Dermis microvascular lymphatic vessel endothelial cell (primary cell): ENCODE measurements around the gene CACNA1B. TPM values are rescaled to one million over a fixed set of nuclear protein-coding genes. Genes with fewer than 3 reads are reported as not detected.

ENCODE experiments used
- DNase-seq, 2 donors: peaks; one replicate each; pipeline versions ENCODE4 v3.0.0 to v3.0.0-alpha.2; 2010; ENCODE audit warnings: low read depth in 2 of 2
- total RNA-seq: library from RNA; depleted of rRNA; stranded (reverse); fragments of >200 nt; gene quantifications from 2 replicates; pipeline ENCODE4 v1.2.1, GENCODE V29; 2014

The CACNA1B gene
- total RNA-seq, 1 donor from 2014 or later = under 0.01 TPM

DNA sequence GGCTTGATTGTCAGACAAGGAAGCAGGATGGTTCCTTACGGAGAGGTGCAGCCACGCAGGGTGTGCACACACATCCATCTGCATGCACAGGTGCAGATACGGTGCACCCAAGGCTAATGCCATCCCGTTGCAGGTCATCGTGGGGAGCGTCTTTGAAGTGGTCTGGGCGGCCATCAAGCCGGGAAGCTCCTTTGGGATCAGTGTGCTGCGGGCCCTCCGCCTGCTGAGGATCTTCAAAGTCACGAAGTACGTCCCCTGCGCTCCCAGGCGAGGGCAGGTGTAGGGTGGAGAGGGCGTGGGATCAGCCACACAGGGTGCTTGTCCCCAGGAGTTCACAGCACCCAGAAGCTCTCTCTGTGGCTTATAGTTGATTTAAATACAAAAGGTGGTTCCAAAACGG is 106.4 kb downstream of the CACNA1B start:
- no peak for DNase-seq

DNA sequence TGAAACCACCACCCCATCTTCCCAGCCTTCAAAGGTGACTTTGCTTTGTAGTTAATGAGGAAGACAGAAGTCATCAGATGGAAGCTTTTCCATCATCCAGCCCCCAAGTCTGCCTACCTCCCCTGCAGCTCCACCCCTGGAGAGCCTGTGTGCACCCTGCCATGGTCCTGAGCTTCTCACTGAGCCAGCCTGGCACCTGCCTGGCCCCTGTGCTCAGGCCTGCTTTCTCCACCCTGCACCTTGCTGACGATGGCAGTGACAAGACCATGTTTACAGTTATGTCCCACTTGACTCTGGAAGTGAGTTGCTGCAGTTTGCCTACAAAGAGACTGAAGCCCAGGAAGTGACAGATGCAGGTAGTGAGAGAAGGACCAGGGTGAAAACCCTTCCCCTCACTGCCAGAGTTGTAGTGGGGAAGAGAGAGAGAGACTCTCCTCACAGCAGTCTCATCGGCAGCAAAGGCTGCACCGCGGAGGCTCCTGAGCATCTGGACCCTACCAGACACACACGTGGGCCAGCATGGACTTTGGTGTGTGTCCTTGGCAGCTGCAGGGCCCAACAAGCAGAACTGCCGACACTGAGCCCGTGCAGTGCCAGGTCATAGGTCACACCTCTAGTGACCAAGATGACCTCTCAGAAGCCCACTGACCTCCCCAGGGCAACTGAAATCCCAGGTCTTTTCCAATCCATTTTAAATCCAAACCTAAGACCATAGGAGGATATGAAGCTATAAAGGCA is 107.1 kb downstream of the CACNA1B start:
- no peak for DNase-seq

DNA sequence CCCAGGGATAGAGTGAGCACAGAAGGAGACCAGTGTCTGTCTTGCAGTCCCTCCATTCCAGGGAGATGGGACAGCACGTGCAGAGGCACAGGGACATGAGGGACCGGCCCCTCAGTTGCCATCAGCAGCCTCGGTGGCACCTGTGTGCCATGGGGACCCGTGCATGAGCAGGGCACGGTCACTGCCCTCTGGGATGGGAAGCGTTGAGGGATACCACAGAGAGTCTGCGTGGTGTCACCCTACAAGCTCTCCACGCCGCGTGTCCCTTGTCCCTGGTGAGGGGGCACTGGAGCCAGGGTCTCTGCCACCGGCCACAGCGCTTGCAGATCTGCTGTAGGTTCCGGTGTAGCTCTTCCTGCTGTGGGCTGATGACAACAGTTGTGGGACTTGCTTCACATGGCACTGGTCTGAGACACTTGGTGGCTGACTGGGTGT is 108.1 kb downstream of the CACNA1B start:
- DNase-seq = no peak

DNA sequence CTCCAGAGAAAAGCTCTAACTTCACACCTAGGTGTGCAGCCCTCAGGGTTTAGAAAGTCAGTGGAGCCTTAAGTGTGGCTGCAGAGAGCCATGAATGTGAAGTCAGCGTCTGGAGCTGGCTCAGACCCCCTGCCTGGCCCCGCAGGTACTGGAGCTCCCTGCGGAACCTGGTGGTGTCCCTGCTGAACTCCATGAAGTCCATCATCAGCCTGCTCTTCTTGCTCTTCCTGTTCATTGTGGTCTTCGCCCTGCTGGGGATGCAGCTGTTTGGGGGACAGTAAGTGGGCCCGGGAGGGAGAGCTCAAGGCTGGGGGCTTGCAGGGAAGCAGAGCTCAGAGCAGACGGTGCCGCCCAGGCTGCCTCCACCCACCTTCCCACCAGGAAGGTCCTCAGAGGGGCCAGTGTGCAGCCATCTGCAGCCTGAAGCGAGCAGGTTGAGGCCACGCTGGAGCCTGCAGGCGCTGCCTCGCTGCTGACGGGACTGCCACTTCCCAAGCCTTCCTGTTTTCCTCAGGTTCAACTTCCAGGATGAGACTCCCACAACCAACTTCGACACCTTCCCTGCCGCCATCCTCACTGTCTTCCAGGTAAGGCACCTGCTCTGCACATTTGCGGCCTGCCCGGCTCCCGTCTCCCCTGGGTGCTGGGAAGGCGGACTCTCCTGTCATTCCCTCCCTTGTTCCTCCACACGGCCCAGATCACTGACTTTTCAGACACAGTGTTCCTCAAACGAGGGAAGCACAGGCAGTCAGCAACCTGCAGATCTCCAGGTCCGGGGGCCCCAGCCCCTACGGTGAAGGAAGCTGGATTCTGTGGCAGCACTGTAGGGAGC is 108.9 kb downstream of the CACNA1B start:
- DNase-seq = no peak

DNA sequence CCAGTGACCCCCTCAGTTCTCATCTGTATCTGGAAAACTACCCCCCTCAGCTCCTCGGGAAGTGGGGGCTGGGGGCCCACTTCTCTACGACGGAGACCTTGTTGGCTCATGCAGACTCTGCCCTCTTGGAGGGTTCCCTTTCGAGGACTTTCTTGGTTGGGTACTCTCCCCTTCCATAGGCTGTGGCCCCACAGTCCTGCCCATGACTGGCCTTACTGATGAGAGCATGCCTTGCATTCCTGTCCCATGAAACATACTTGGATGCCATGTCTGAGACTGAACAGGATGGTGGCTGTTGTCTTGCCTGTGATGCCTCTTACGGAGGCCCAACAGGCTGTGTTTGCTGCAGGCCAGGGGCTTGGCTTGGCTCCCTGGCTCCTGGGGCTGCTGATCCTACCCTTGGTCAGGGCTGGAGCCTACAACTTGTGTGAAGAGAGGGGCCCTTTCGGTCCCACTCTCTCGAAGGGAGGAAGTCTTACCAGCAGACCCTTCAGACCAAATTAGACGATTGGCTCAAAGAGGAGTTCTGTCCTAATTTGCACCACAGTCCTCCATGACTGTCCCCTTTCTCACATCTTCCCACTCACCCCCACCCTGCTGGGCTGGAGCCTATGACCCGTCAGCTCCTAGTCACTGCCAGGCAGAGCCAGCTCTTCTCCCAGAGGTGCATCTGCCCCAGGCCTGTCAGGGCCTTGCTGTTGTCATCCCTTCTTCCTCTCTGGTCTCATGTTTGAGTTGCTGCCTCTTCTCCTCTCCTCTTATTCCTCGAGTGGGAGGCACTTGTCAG is 109.9 kb downstream of the CACNA1B start:
- DNase-seq = no peak

DNA sequence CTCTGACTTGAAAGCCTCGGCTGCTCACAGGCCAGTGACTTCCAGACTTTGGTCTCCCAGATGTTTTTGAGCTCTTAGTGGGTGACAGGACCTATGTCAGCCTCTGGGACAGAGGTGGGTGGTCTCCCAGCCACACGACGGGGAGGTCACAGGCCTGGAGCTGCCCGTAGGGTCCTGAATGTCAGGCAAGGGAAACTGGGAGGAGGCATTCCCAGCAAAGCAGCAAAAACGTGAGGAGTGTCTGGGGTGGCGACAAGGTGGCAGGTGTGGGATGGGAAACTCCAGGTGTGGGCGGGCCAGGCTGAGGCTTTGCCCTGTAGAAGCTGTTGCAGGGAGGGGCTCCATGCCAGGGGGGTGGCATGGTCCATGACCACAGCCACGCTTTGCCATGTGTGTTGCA is 110.5 kb downstream of the CACNA1B start:
- DNase-seq = no peak

DNA sequence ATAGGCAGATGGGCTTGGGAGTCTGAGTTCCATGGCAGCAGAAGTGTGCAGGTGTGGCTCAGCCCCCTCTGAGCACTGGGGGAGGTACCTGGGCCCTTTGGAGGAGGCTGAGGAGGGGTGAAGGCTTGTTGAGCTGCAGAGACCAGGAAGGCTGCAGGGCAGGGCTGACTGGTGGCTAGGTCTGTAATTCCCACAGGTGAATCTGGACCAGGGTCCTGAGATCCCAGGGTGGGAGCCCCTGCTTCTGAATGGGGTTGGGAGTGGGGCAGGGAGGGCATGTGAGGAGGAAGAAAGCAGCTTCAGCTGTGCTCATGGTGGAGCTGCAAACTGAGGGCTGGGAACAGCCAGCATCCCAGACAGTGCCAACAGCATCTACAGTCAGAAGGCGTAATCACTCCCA is 111.1 kb downstream of the CACNA1B start:
- DNase-seq = no peak

DNA sequence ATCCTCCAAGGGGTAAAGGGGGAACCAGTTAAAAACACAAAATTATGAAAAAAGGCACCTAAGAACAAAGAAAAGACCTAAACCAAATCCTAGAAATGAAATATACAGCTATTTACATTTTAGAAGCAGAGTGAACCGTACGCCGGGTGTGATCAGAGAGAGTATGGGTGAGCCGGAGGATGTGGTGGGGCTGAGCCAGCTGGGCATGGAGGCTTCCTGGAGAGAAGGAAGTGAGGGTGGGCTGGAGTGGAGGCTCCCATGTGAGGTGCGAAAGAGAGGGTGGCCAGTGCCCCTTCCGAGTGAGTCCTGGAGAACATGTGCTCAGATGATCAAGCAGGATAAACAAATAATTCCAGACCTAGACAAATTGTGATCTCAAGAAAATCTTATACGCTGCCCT is 111.6 kb downstream of the CACNA1B start:
- no peak for DNase-seq

DNA sequence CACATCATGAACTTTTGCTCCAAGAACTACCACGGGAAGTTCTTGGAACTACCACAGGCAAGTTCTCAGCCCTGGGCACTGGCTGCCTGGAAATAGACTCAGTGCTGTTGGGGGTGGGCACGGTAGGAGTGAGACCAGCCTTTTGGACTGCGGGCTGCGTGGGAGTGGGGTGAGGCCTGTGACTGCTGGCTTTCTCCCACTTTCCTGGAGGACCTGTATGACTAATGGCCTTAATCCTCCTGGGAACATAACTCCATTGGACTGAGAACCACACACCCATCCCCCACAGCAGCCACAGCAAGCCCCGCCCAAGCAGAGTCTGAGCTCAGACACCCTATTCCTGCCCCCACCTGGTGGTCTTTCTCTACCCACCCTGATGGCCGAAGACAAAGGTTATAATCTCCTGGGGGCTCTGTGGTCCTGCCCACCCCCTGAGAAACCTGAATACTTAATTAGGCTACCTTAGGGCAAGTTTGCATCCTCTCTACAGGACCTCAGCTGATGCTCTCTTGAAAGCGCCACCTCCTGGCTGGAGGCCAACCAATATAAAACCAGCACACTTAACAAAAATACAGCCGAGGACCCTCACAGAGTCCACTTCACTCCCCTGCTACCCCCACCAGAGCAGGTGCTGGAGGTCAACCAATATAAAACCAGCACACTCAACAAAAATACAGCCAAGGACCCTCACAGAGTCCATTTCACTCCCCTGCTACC is 112.6 kb downstream of the CACNA1B start:
- no peak for DNase-seq

DNA sequence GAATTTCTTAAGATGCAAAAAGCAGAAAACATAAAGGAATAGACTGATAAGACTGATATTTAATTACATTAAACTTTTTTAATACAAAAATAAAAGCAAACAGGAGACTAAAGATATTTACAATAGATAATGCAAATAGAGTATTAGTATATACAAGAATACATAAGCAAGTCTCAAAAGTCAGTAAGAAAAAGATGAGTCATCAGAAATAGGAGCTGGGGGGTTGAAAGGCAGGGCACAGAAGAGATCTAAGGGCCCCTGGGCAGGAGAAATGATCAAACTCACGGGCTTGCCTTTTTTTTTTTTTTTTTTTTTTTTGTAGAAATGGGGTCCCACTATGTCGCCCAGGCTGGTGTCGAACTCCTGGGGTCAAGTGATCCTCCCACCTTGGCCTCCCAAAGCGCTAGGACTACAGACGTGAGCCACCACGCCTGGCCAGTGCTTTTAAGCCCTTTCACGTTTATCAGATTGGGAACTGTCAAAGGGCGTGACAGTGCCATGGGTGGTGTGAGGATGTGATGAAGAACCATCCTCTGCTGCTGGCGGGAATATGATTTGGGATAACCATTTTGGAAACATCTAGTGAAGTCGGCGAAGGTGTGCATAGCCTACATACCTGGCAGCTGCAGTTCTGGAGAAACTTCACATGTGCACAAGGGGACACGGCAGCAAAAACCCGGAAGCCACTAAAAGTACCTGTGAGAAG is 126.1 kb downstream of the CACNA1B start:
- DNase-seq = no peak

DNA sequence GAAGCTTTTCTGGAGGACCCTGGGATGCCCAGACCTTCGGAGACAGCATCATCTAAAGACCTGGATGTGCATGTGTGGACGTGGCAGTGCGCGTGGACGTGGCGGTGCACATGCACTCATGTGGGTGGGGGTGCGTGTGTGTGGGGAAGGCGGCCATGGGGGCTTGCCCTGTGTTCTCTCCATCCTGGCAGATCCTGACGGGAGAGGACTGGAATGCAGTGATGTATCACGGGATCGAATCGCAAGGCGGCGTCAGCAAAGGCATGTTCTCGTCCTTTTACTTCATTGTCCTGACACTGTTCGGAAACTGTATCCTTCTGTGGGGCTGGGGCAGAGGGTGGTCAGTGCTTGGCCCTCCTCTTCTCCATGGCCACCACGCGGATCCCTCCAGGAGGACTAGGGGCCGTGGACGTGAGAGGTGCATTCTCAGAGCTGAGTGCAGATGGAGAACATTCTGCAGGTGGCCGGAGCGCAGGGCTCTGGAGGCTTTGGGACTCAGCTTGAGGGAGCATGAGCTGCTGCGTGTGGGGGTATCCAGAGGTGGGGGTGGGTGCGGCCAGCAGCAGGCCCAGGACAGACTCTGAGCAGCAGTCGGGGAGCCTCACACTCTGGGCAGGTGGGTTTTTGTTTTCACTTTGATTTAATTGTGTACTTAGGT is 129.1 kb downstream of the CACNA1B start:
- DNase-seq = no peak

DNA sequence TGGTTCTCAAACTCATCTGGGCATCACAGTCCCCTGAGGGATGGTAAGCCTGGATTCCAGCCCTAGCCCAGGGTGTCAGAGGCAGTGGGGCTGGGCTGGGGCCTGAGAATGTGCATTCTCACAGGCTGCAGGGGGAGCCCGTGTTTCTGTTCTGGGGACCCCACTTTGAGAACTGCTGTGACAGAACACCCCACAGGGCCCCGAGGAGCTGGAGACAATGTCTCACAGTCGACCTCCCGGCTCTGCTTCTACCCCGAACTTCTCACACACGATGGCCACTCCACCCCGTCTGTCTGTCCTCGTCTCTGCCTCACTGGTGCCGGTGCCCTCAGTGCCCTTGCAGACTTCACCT is 130.0 kb downstream of the CACNA1B start:
- DNase-seq = no peak

DNA sequence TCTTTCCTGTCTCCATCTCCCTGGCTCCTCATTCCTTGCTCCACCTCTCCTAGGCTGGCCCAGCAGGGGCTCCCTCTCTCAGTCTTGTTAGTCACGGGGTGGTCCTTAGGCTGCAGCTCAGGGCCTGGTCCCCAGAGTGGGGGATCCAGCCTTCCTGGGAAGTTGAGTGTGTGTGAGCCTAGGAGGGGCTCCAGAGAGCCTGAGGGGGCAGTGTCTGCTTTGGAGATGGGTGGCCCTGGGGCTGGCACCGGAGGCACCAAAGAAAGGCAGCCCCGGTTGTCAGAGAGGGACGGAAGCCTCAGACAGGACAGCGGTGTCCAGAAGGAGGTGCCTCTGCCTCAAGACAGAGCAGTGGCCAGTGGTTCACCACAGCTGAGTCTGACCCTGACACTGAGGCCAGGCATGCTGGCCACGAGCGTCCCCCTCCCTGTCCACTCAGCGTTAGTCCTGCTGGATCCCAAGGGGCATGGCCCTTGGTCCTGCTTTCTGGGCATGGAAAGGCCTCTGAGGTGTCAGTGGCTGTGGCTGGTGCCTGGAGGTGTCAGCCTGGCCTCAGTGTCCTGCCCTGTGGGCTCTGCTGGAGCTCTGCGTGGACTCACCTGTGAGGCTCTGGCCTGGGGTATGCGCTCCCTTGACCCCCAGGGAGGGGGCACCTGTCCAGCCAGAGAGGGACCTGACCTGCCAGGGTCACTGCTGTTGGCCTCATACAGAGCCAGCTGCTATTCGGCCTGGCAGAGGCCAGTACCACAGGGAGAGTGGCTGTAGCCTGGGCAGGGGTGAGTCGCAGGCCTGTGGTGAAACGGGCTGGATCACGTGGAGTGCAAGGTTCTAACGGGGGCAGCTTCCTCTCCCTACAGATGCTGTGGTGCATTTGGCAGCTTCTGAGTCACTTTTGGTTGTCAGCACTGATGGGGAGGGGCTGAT is 130.6 kb downstream of the CACNA1B start:
- no peak for DNase-seq

DNA sequence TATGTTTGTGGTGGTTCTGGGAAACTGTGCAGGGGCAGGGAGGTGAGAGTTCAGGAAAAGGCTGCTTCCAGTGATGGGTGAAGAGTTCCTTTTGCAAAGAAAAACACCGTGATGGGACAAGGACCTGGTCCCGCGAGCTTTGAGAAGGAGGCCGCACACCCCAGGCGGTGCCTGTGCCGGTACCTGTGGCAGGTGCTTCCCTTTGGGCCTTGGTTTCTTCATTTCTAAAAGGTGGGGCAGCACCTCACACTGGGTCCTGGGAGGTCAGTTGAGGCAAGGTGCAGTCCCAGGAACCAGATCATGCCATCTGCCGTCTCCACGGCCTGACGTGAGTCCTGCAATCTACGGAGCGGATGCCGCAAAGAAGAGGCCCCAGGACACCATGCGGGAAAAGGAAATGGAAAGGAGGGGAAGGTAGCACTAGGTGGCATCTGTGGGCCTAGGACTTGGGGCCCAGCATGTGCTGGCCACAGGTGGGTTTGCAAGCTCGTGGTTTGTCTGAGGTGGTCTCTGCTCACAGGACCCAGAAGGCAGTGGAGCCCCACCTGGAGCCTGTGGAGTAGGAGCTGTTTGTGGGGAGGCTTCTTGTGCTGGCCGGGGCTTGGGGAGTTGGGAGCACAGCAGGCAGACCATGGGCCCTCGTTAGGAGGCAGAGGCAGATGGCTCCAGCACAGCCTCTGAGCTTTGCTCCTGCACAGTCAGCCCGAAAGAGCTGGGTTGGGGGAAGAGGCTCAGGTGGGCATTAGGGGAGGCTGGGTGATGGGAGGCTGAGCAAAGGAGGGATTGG is 131.6 kb downstream of the CACNA1B start:
- no peak for DNase-seq

DNA sequence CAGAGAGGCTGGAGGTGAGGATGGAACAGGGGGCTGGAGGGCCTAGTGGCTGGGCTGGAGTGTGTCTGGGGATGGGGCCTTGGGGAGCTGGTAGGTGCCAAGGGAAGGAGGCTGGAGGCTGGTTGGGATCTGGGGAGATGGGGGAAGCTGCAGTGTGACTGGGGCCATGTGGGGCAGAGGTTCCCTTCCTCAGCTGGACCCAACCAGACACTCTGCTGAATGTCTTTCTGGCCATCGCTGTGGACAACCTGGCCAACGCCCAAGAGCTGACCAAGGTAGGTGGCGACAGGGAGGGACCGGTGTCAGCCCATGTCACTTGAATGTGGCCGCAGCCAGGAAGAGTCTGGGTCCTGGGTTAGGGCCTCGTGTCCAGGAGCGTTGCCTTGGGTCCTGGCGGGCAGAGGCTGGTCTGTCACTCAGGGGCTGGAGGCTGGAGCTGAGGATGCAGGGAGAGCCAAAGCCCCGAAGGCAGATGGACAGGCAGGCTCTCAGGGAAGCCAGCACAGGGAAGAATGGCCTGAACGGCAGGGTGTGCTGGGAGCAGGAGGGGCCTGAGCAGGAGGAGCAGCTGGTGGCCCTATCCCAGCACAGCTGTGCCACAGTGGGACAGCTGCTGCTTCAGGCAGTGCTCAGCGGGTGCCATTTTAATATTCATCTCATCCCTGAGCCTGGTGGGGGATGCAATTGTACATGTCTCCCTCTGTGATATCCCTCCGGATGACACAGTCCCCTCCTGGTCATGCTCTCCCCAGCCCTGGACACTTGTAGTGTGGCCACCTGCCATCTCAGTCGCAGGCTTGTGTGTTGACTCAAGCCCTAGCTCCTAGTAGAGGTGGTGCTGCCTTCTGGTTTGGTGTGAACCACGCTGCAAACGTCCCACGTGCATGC is 132.5 kb downstream of the CACNA1B start:
- no peak for DNase-seq

DNA sequence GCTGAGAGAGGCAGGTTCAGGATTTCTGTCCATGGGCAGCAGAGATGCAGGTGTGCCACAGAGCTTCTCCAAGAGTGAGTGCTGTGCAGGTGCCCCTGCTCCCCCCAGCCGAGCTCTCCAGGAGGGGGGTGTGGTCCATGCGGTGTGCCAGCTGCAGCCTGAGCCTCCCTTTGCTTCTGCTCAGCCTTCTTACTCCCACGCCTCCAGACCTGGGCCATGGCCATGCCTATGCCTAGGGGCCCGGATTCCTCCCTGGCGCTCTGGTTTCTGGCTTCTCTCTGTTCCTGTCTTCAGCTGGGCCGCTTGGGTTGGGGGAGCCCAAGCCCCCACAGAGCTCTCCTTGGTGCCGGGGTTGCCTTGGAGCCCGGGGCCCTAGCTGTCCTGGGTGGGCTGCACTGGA is 133.3 kb downstream of the CACNA1B start:
- DNase-seq = no peak

DNA sequence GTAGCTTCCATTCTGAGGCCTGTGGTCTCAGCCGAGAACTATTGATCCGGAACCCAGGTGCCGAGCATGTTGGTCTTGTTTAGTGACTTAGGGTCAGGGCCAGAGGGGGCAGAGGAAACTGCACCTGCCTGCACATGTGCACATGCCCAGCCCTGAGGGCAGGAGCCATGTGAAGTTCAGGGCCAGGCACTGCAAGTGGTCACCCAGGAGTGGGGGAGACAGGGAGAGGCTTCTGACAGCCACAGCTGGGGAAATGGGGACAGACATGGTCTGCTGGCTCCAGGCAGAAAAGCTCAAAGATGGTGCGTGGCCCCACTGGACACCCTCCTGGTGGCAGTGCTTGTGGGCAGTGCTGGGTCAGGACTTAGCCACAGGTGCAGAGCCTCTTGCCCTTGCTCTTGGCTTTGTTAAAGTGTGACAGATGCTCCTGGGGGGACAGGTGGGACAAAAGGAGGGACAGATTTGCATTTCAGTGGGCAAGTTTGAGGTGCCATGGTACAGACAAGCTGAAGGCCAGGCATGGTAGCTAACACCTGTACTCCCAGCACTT is 134.4 kb downstream of the CACNA1B start:
- no peak for DNase-seq
